ENCODE measurements around the gene MAP4K4. TPM values are rescaled to one million over a fixed set of nuclear protein-coding genes. Genes with fewer than 3 reads are reported as not detected.

Gene MAP4K4
- total RNA-seq, 1 donor from 2014 or later = 36.8 TPM

GRCh38 chr2:101698014-101698843 lies 722 bp downstream of the MAP4K4 start:
- no peak for DNase-seq (ENCODE audit: low spot score)
- no peak overlapping the region for H3K27ac Mint-ChIP-seq
- no peaks in the 10 kb centered on the region for H3K27me3 Mint-ChIP-seq (ENCODE audit: low read depth)
- H3K36me3 Mint-ChIP-seq (ENCODE audit: low read depth) = peaks cover 26% of the 10 kb centered on the region
- no peaks in the 10 kb centered on the region for H3K9me3 Mint-ChIP-seq
- H3K4me3 Mint-ChIP-seq (ENCODE audit: low read depth) = peak overlapping the region; percentile 51
- intact Hi-C loops (cut with micrococcal nuclease) = loop anchor here (1.0 to 5.0 kb wide), 4 partner anchors 8 to 223 kb away; partner anchors contain the start of gene RFX8
- H3K4me1 Mint-ChIP-seq (ENCODE audit: low read depth) = peaks cover 23% of the 10 kb centered on the region

DNA sequence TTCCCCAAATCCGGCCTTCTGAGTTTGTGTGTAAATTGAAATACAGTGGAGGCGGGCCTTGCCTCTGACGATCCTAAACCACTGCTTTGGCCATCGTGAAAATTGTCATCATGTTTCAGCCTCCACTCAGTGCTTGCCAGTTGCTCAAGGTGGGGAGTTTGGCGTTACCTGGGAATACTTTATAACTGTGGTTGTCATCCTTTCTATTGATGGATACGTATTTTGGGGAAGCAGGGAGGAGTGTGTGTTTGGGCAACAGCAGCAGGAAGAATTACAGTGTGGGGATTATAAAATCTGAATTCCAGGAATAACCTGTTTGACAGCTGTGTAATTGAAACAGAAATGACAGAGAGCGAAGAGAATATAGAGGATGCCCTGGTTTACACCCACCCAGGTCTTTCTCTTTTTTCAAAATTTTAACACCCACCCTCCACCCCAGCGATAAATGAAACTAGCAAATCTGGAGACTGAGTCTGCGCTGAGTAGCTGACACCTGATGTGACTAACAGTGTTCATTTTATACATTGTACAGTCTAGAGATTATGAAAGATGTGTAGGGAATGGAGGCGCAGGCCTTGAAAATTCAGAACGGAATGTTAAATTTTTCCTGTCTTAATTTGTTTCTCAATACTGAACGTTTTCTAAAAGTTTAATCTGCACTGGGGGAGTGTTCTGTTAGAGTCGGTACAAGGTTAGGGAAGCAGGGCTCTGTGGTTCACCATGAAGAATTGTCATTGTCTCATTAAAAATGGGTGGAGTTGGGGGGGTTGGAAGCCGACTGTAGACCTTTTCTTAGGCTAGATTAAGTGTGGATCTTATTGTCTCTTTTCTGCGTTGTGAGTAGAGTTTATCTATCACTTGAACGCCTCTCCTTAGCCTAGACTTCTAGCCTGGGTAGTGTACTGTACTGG lies 1.6 kb downstream of the MAP4K4 start:
- no peak for DNase-seq (ENCODE audit: low spot score)
- Mint-ChIP-seq H3K4me3 (ENCODE audit: low read depth) (no peak overlapping the region), H3K9me3 (no peaks in the 10 kb centered on the region), H3K27ac (no peak overlapping the region), H3K4me1 (ENCODE audit: low read depth) (peaks cover 27% of the 10 kb centered on the region), H3K36me3 (ENCODE audit: low read depth) (peaks cover 32% of the 10 kb centered on the region), H3K27me3 (ENCODE audit: low read depth) (no peaks in the 10 kb centered on the region)
- intact Hi-C loops (cut with micrococcal nuclease) = loop anchor here (1.0 to 5.0 kb wide), 5 partner anchors 7 to 224 kb away; partner anchors contain the start of gene RFX8

- Mint-ChIP-seq H3K4me3 (ENCODE audit: low read depth) (no peak overlapping the region), H3K27ac (no peak overlapping the region), H3K4me1 (ENCODE audit: low read depth) (peaks cover 35% of the 10 kb centered on the region), H3K9me3 (no peaks in the 10 kb centered on the region), H3K36me3 (ENCODE audit: low read depth) (peaks cover 38% of the 10 kb centered on the region), H3K27me3 (ENCODE audit: low read depth) (no peaks in the 10 kb centered on the region)
- intact Hi-C loops (cut with micrococcal nuclease) = loop anchor here (1.0 to 10.0 kb wide), 5 partner anchors 17 to 225 kb away; partner anchors contain the start of gene RFX8
- no peak for DNase-seq (ENCODE audit: low spot score)
Measured at GRCh38 chr2:101699755-101700461, 2.4 kb downstream of the MAP4K4 start.

GRCh38 chr2:101704046-101704466 lies 6.5 kb downstream of the MAP4K4 start:
- Mint-ChIP-seq H3K9me3 (no peaks in the 10 kb centered on the region), H3K27me3 (ENCODE audit: low read depth) (no peaks in the 10 kb centered on the region), H3K36me3 (ENCODE audit: low read depth) (peaks cover 58% of the 10 kb centered on the region), H3K4me3 (ENCODE audit: low read depth) (peak overlapping the region; percentile 53), H3K27ac (peak overlapping the region; percentile 77), H3K4me1 (ENCODE audit: low read depth) (peaks cover 59% of the 10 kb centered on the region)
- intact Hi-C loops (cut with micrococcal nuclease) = loop anchor here (10.0 kb wide), 1 partner anchor 129 kb away; no protein-coding TSS in a partner anchor
- no peak for DNase-seq (ENCODE audit: low spot score)

DNA sequence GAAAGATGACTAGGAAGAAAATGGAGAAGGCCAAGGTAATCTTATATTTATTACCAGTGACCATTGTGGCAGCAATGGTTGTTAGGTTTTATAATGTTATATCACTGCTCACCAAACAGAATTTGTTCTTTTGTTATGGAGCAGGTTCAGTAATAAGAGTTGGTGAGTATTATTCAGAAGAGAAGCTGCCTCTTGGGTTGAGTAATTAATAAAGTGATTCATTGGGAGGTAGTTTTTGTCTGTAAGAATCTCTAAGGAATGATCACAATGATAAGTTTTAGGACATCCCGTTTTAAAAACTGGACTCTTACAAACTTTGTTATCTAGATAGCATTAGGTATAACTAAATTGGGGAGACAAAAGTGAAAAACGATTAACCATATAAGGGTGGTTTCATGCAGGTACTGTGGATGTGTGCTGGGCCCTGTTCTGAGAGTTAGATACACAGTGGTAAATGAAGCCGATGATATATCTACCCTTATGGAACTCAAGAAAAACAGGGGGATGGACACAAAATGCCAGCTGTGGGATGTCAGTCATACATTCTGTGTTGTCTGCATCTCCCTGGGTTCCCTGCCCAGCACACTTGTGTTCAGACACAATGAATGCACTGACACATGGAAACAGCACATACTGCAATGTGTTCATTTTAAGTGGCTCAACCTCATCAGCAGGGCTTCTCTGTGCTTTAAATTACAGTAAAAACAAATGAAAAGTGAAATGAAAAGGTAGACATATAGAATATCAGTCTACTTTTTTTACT lies 7.5 kb downstream of the MAP4K4 start:
- intact Hi-C loops (cut with micrococcal nuclease) = loop anchor here (5.0 to 10.0 kb wide), 2 partner anchors 130 to 398 kb away; partner anchors contain the start of gene RNF149
- DNase-seq (ENCODE audit: low spot score) = no peak
- no peaks in the 10 kb centered on the region for H3K27me3 Mint-ChIP-seq (ENCODE audit: low read depth)
- H3K4me1 Mint-ChIP-seq (ENCODE audit: low read depth) = peaks cover 61% of the 10 kb centered on the region
- no peaks in the 10 kb centered on the region for H3K9me3 Mint-ChIP-seq
- H3K27ac Mint-ChIP-seq = peak overlapping the region; percentile 47
- H3K4me3 Mint-ChIP-seq (ENCODE audit: low read depth) = peak overlapping the region; percentile 53
- H3K36me3 Mint-ChIP-seq (ENCODE audit: low read depth) = peaks cover 60% of the 10 kb centered on the region

DNA sequence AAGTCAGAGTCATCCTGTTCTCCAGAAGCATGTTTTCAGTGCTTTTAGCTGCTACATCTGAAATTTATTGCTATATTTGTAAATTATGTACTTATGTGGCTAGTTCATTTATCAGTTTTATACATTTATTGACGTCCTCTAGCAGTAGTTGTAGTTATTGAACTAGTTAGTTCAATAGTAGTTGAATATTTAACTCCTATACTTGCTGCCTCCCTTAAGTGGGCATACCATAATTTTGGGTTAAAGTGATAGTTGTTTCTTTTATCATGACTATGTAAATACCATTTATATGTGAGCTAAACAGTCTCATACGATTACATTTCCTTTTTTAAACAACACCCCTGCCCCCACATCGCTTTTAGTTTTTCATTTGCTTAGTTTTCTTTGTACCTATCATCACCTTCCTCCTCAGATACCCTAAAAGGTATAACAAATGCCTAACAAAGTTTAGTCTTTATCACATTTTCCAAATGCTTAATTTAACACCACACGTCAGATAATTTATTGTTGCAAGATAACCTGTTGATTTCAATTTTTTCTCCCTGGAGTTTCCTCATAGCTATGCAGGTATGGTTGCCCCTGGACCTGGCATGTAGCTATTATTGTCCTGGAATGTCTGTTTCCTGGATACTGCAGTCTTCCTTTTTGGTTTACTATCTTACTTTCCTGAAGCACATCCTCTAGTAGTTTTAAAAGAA lies 8.8 kb downstream of the MAP4K4 start:
- peaks cover 53% of the 10 kb centered on the region for H3K36me3 Mint-ChIP-seq (ENCODE audit: low read depth)
- intact Hi-C loops (cut with micrococcal nuclease) = loop anchor here (1.0 to 10.0 kb wide), 7 partner anchors 8 to 399 kb away; partner anchors contain the start of gene RNF149

DNA sequence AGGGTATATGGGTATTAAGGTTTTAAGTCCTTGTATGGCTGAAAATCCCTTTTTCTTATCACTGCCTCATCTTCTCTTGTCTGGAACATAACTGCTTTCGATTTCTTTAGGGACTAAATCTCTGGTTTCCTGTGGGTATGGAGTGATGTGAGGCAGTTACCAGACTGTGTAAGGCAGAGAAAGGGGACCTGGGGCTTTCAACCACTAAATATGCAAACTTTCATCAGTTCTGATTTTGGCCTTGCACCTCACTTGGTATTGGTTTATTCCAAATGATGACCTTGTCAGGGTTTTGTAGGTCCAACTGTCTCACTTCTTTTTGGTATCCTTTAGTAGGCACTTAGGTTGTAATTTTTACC lies 9.3 kb downstream of the MAP4K4 start:
- no peak for DNase-seq (ENCODE audit: low spot score)
- peaks cover 66% of the 10 kb centered on the region for H3K4me1 Mint-ChIP-seq (ENCODE audit: low read depth)
- intact Hi-C loops (cut with micrococcal nuclease) = loop anchor here (1.0 to 10.0 kb wide), 7 partner anchors 8 to 399 kb away; partner anchors contain the start of gene RNF149
- H3K36me3 Mint-ChIP-seq (ENCODE audit: low read depth) = peaks cover 48% of the 10 kb centered on the region
- no peaks in the 10 kb centered on the region for H3K9me3 Mint-ChIP-seq
- H3K27ac Mint-ChIP-seq = peak overlapping the region; percentile 56
- no peaks in the 10 kb centered on the region for H3K27me3 Mint-ChIP-seq (ENCODE audit: low read depth)
- H3K4me3 Mint-ChIP-seq (ENCODE audit: low read depth) = peak overlapping the region; percentile 7

More for the DNA sequence above, 8.8 kb downstream of the MAP4K4 start:
- peaks cover 64% of the 10 kb centered on the region for H3K4me1 Mint-ChIP-seq (ENCODE audit: low read depth)
- DNase-seq (ENCODE audit: low spot score) = no peak
- H3K4me3 Mint-ChIP-seq (ENCODE audit: low read depth) = peak overlapping the region; percentile 7
- H3K9me3 Mint-ChIP-seq = no peaks in the 10 kb centered on the region
- H3K27ac Mint-ChIP-seq = peak overlapping the region; percentile 56
- H3K27me3 Mint-ChIP-seq (ENCODE audit: low read depth) = no peaks in the 10 kb centered on the region

DNA sequence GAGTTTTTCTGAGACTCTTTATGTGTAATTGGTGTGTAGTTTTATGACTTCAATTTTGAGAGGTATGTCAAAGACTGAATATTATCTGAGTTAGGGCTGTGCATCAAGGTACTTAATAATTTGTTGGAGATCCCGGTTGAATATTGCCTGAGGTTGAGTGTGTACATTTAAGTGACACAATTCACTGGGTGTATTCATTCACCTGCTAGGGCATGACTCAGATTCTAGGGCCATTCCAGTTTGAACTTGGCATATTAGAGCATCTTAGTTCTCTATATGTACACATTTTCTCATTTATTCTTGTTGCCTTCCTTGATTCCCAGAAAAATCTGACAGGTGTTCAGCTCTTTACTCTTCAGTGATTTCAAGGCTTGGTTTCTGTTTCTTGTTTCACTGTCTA lies 12.5 kb downstream of the MAP4K4 start:
- H3K27ac Mint-ChIP-seq = peak overlapping the region; percentile 3
- intact Hi-C loops (cut with micrococcal nuclease) = loop anchor here (10.0 kb wide), 2 partner anchors 655 to 725 kb away; no protein-coding TSS in a partner anchor
- H3K36me3 Mint-ChIP-seq (ENCODE audit: low read depth) = peaks cover 31% of the 10 kb centered on the region
- H3K4me1 Mint-ChIP-seq (ENCODE audit: low read depth) = peaks cover 53% of the 10 kb centered on the region
- DNase-seq (ENCODE audit: low spot score) = no peak
- H3K27me3 Mint-ChIP-seq (ENCODE audit: low read depth) = no peaks in the 10 kb centered on the region
- H3K4me3 Mint-ChIP-seq (ENCODE audit: low read depth) = no peak overlapping the region
- no peaks in the 10 kb centered on the region for H3K9me3 Mint-ChIP-seq

- peaks cover 30% of the 10 kb centered on the region for H3K36me3 Mint-ChIP-seq (ENCODE audit: low read depth)
- H3K9me3 Mint-ChIP-seq = no peaks in the 10 kb centered on the region
- H3K4me3 Mint-ChIP-seq (ENCODE audit: low read depth) = no peak overlapping the region
- H3K27me3 Mint-ChIP-seq (ENCODE audit: low read depth) = no peaks in the 10 kb centered on the region
- peaks cover 48% of the 10 kb centered on the region for H3K4me1 Mint-ChIP-seq (ENCODE audit: low read depth)
- intact Hi-C loops (cut with micrococcal nuclease) = loop anchor here (10.0 kb wide), 2 partner anchors 654 to 724 kb away; no protein-coding TSS in a partner anchor
- H3K27ac Mint-ChIP-seq = no peak overlapping the region
- no peak for DNase-seq (ENCODE audit: low spot score)
Measured at GRCh38 chr2:101710471-101711318, 13.2 kb downstream of the MAP4K4 start.

DNA sequence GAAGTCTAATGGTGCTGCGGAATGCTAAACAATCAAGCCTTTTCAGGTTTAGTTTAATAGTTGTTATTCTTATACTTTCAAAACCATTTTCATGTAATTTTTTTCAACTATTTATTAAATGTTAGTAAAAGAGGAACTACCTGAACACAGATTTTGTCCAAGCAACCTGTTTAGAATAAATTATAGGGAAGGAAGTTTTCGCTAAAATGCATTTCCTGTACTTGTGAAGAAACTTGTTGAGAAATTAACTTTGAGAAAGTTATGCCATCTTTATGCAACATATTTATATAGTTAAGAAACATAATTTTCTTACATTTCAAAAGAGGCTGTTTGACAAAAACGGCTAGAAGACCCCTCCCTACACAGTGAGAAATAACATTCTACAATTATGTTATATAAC lies 16.6 kb downstream of the MAP4K4 start:
- DNase-seq (ENCODE audit: low spot score) = no peak
- no peak overlapping the region for H3K27ac Mint-ChIP-seq
- intact Hi-C loops (cut with micrococcal nuclease) = loop anchor here (10.0 kb wide), 2 partner anchors 651 to 721 kb away; no protein-coding TSS in a partner anchor
- H3K9me3 Mint-ChIP-seq = peaks cover 3% of the 10 kb centered on the region
- H3K4me3 Mint-ChIP-seq (ENCODE audit: low read depth) = no peak overlapping the region
- peaks cover 58% of the 10 kb centered on the region for H3K4me1 Mint-ChIP-seq (ENCODE audit: low read depth)
- peaks cover 26% of the 10 kb centered on the region for H3K36me3 Mint-ChIP-seq (ENCODE audit: low read depth)
- no peaks in the 10 kb centered on the region for H3K27me3 Mint-ChIP-seq (ENCODE audit: low read depth)
